ENCODE results near the gene USP12.

The USP12 gene

DNA sequence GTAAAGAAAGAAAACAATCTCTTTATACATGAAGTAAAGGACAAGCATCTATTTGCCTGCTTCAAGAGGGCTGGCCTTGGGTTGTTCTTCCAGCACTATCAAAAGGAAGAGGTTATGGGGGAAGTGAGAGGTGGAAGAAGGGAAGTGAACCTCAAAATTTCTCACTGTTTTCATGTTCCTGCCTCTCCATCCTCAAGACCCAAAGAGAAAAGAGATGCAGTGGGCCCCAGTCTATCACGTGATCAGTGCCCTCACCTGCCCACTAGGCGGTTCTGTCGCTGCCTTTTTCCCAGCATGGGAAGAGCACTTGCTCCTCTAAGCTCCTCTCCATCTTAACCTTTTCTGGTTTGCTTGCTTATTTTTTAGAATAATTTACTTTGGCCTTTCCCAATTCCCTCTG, 6.2 kb upstream of the USP12 start:
- DNase-seq, result no peak
- Histone ChIP-seq H3K4me1 (no peaks in the 10 kb centered on the region), H3K9me3 (no peaks in the 10 kb centered on the region), H3K27me3 (no peaks in the 10 kb centered on the region), H3K36me3 (no peaks in the 10 kb centered on the region), H3K4me3 (ENCODE audit: low read depth, low read length) (no peak overlapping the region)
- 0 out of 2 replicates have a peak, but pooled peaks have one; percentile 5 for TF ChIP-seq CTCF (IDR thresholded peaks at IDR 0.05; ENCODE audit: low read depth, low read length)

DNA sequence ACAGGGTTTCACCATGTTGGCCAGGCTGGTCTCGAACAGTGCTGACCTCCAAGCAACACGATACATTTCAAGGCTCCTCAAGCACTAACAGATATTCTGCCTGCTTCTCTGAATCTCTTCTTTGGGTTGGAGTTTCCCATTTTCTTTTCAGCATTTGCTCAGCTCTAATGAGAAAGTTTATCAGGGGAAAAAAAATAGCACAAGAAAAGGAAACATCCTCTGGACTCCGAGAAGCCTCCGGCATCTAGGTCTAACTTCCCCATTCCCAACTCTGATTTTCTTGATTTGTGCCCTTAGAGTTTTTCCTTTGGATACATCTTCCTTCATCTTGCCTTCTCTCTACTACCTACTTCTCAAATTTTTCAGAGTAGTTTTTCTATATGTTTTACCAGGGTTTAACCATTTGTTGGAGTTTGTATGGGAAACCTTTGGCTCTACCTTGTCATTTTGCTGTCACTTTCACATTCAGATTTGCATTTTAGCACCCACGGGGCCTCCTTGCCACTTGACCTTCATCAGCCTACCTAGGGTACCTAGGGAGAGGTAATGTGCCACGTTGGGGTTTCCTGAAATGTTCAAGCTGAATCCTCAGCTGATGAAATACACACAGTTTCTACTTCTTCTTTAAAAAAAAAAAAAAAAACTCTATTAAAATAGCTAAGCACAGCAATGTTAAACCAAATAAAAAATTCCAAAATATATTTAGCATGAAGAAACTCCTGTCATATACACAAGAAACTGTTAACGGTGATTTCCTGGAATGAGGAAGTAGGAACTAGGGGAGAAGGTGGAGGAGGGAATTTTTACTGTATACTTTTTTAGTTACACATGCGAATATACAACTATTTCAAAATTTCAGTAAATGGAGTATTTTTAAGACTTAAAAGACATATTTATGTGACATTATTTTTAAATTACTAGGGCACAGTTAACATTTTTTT, 5.1 kb upstream of the USP12 start:
- Histone ChIP-seq H3K4me3 (ENCODE audit: low read depth, low read length) (no peak overlapping the region), H3K9me3 (no peaks in the 10 kb centered on the region), H3K36me3 (no peaks in the 10 kb centered on the region), H3K27me3 (no peaks in the 10 kb centered on the region), H3K4me1 (no peaks in the 10 kb centered on the region)
- TF ChIP-seq CTCF (IDR thresholded peaks at IDR 0.05; ENCODE audit: low read depth, low read length), result no peak
- DNase-seq, result no peak

- Histone ChIP-seq H3K27me3 (no peaks in the 10 kb centered on the region), H3K9me3 (no peaks in the 10 kb centered on the region), H3K4me3 (ENCODE audit: low read depth, low read length) (no peak overlapping the region), H3K36me3 (no peaks in the 10 kb centered on the region), H3K4me1 (no peaks in the 10 kb centered on the region)
- no peak for TF ChIP-seq CTCF (IDR thresholded peaks at IDR 0.05; ENCODE audit: low read depth, low read length)
- no peak for DNase-seq
Measured at GRCh38 chr13:27174766-27175455, 3.3 kb upstream of the USP12 start.

DNA sequence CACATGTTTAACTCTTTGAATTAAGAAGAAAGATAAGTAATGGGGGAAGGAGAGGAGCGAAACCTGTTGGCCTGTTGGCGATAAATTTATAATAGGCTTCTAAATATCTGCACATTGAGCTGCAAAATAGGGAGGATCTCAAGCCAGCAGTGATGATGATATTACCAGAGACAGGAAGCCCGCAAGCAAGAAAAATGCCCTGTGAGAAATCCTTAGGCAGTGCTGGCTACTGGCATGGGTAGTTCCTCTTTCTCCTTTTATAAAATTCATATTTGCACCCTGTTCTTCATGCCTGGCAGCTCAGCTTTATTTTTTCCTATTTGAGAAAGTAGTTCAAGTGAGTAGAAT, 858 bp upstream of the USP12 start:
- Histone ChIP-seq H3K4me3 (ENCODE audit: low read depth, low read length) (peak overlapping the region; percentile 76), H3K4me1 (no peaks in the 10 kb centered on the region), H3K9me3 (no peaks in the 10 kb centered on the region), H3K27me3 (no peaks in the 10 kb centered on the region), H3K36me3 (no peaks in the 10 kb centered on the region)
- no peak for DNase-seq
- TF ChIP-seq CTCF (IDR thresholded peaks at IDR 0.05; ENCODE audit: low read depth, low read length), result no peak

GRCh38 chr13:27171827-27172494, 350 bp upstream of the USP12 start:
- no peaks in the 10 kb centered on the region for H3K4me1 ChIP-seq

More at GRCh38 chr13:27171827-27172494, 350 bp upstream of the USP12 start:
- Histone ChIP-seq H3K36me3 (no peaks in the 10 kb centered on the region), H3K4me3 (ENCODE audit: low read depth, low read length) (peak overlapping the region; percentile 76), H3K9me3 (no peaks in the 10 kb centered on the region), H3K27me3 (no peaks in the 10 kb centered on the region)
- DNase-seq, result peak; percentile 96
- TF ChIP-seq CTCF (IDR thresholded peaks at IDR 0.05; ENCODE audit: low read depth, low read length), result no peak
